ENCODE results near the gene IDH3G.

DNA sequence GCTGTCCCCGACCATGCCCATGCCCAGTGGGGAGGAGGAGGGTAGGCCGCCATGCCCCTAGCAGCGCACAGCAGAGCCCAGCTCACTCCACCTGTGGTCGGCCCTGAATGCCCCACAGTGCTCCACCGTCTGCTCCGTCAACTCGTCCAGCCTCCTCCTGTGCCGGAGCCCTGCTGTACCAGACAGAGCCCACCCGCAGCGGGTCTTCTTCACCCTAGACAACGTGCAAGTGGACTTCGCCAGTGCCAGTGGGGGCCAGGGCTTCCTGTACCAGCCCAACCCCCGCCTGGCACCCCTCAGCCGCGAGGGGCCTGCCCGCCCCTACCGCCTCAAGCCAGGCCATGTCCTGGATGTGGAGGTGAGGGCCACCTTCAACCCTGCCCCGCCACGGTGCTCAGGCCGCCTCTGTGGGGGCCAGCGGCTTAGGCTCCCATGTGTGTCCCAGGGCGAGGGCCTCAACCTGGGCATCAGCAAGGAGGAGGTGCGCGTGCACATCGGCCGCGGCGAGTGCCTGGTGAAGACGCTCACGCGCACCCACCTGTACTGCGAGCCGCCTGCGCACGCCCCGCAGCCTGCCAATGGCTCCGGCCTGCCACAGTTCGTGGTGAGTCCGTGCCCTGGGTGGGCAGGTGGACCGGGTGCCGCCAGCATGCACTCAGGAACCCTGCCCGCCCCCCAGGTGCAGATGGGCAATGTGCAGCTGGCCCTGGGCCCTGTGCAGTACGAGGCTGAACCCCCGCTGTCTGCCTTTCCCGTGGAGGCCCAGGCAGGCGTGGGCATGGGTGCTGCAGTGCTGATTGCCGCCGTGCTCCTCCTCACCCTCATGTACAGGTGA lies 20.2 kb downstream of the IDH3G start:
- TF ChIP-seq GATA2 (IDR thresholded peaks at IDR 0.05; ENCODE audit: low read depth, low read length), result no peak
- no peak for TF ChIP-seq GATA3 (IDR thresholded peaks at IDR 0.05; ENCODE audit: low read depth, low read length)
